OCI-M1 (cell line): ENCODE results near the gene NPIPB2.
A peak's percentile ranks its signal among the peaks of the same experiment; 100 is the strongest.
"Not testable (repeated sequence)": the region's sequence is repeated elsewhere in the genome, so short reads cannot be mapped to it uniquely, and the experiment has no call there.

Experiments used
- DNase-seq: peaks from one replicate; lab custom pipeline; 2025; lab: John Stamatoyannopoulos, UW

Gene NPIPB2

GRCh38 chr16:11957591-11958395, 15.9 kb upstream of the NPIPB2 start:
- no peak for DNase-seq

DNA sequence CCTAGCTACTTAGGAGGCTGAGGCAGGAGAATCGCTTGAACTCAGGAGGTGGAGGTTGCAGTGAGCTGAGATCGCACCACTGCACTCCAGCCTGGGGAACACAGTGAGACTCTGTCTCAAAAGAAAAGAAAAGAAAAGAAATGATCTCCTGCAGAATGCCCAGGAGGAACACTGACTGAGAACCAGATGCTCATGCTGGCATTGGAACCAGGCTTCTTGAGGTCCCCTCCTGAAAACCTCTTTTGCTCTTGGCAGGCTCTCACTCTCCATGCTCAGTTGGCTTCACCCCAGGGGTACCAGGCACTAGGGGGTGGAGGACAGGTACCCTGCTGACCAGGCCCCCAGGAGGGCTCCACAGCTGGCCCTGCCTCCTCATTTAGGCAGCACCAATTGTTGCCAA, 14.7 kb upstream of the NPIPB2 start:
- no peak for DNase-seq

- DNase-seq: no peak
These were observed 13.9 kb upstream of the NPIPB2 start for GRCh38 chr16:11955713-11956123.

DNA sequence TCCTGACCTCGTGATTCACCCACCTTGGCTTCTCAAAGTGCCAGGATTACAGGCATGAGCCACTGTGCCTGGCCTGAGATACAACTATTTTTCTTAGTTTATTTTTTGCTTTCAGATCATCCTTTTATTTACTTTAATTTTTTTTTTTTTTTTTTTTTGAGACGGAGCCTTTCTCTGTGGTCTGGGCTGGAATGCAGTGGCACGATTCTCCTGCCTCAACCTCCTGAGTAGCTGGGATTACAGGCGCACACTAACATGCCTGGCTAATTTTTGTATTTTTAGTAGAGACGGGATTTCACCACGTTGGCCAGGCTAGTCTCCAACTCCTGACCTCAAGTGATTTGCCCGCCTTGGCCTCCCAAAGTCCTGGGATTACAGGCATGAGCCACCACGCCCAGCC, 11.7 kb upstream of the NPIPB2 start:
- DNase-seq: not testable (repeated sequence)

DNA sequence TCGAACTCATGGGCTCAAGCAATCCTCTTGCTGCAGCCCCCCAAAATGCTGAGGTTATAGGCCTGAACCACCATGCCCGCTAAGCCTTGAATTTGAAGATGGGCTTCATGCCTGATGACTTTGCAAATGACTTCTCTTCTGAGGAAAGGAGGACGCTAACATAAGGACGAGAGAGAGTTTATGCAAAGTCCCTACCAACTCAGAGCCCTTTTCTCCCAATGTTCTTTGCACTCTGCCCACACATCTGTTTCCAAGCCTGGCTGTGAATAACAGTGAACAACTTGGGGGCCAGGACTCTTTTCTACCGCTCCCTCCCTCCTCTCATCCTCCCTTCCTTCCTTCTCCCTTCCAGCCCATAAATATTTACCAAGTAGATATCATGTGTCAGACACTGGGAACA, 8.5 kb upstream of the NPIPB2 start:
- DNase-seq: no peak

DNA sequence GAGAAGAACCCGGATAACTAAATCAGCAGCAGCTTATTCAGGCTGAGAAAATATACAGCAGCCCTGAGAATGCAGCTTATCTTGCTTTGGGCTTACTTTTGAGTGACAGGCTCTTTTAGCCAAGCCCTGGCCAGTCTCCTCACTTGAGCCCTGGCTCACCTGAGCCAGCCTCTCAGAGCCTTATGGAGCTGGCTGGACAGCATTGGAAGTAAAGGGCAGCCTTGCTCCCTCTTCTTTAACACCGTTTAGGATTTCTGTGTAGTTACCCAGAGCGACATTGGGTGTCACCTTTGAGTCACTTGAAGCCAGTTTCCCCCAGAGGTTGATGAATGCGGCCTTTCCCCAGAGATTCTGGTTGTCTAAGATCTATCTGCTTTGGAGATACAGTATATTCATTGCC, 7.7 kb upstream of the NPIPB2 start:
- DNase-seq: peak; percentile 75

GRCh38 chr16:11948819-11949218, 7.0 kb upstream of the NPIPB2 start:
- DNase-seq: no peak

DNA sequence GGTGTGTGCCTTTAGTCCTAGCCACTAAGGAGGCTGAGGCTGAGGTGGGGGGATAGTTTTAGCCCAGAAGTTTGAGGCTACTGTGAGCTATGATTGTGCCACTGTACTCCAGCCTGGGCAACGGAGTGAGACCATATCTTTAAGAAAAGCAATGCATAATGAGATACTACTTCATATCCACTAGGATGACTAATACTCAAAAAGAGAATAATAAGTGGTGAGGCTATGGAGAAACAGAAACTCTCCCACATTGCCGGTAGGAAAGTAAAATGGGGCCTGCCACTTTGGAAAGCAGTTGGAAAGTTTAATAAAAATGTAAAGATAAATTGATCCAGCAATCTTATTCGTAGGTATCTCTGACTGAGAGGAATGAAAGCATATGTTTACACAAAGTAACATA, 4.6 kb upstream of the NPIPB2 start:
- DNase-seq: no peak

DNA sequence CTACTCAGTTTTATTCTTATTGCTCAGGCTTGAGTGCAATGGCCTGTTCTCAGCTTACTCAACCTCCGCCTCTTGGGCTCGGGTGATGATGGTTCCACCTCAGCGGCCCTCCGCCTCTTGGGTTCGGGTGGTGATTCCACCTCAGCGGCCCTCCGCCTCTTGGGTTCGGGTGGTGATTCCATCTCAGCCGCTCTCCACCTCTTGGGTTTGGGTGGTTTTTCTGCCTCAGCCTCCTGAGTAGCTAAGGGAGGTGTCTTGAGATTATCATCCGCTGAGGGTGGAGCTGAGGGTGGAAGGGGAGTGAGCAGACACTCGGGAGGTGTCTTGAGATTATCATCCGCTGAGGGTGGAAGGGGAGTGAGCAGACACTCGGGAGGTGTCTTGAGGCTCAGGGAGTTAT, 14.5 kb downstream of the NPIPB2 start:
- DNase-seq: not testable (repeated sequence)

DNA sequence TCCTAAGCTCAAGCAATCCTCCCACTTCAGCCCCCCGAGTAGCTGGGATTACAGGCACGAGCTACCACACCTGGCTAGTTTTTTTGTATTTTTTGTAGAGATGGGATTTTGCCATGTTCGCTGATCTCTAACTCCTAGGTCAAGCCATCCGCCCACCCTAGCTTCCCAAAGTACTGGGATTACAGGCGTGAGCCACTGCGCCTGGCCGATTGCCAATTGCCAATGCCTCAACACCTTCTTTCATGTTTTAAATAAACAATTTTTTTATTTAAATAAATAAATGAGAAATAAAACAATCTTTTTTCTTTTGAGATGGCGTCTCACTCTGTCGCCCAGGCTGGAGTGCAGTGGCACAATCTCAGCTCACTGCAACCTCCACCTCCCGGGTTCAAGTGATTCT, 17.8 kb downstream of the NPIPB2 start:
- DNase-seq: not testable (repeated sequence)

DNA sequence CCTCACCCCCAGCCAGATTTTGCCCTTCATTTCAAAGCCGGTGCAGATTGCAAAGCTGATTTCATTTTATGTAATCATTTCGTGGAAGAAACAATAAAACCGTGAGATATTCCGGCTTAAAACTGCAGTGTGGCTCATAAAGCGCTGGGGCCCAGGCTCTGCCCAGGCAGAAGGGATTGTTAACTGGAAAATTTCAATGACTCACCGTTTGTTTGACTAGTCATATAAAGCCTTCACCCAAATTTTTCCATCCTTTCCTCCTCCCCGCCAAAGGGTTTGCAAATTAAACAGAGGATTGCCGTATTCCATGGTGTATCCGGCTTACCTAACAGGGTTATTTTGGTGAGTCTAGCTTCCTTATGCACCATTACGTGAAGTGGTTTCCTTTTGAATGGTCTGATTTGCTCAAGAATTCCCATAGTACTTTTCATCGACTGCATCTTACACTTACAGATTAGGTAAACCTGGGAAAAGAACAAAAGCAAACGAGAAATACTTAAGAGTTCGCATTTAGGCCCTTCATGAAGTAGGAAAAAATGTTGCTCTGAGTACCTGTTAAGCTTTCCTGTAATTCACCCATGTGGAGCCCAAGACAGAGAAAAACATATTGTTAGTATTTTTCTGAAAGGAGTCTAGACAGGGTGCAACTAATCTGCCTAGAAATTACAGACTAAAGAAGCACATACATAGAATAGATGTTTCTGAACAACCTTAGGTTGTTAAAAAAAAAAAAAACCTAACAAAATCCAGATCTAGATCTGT, 25.1 kb downstream of the NPIPB2 start:
- DNase-seq: no peak

DNA sequence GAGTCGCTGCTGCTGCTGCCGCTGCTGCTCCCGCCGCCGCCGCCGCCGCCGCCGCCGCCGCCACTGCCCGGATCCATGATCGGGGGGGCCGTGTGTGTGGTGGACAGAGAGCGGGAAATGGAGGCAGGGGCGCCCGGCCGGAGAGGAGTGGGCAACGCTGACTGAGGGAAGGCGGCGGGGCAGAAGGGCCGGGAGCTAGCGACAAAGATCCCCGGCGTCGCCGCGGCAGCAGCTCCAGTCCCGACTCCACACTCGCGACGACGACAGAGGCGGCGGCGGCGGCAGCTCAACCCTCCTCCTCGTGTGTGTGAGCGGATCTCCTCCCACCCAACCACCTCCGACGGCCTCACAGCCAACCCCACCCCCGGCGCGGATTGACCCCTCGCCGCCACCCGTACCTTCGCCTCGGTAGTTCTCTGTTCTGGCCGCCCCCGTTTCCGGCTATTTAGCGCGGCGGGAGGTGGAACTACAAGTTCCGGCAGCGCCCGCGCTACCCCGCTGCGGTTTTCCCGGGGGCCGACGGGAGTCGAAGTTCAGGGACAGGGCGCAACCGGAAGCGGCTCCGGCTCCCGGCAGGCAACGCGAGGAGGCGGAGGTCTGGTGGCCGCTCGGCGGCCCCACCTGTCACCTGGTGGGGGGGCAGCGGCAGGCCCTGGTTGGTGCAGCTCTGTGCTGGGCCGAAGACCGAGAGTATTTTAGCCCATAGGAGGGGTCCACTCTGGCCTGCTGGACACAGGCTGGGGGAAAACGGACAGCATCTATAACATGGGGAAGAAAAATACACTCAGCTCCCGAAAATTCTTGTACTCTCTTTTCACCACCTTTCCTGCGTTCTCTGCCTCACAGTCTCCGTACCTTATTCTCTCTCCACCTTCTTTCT, 26.0 kb downstream of the NPIPB2 start, which contains the start of gene GSPT1:
Gene GSPT1, minus strand, starts transcription at position 313 of the 880 bp plus-strand sequence. Its CDS starts 236 bp downstream, at position 77.
- DNase-seq: peak; percentile 99

- DNase-seq: peak; percentile 57
These were observed 26.7 kb downstream of the NPIPB2 start for GRCh38 chr16:11915114-11915643.

GRCh38 chr16:11914210-11915113, 27.4 kb downstream of the NPIPB2 start:
- DNase-seq: peak; percentile 78

GRCh38 chr16:11913425-11914079, 28.3 kb downstream of the NPIPB2 start:
- peak; percentile 46 for DNase-seq

DNA sequence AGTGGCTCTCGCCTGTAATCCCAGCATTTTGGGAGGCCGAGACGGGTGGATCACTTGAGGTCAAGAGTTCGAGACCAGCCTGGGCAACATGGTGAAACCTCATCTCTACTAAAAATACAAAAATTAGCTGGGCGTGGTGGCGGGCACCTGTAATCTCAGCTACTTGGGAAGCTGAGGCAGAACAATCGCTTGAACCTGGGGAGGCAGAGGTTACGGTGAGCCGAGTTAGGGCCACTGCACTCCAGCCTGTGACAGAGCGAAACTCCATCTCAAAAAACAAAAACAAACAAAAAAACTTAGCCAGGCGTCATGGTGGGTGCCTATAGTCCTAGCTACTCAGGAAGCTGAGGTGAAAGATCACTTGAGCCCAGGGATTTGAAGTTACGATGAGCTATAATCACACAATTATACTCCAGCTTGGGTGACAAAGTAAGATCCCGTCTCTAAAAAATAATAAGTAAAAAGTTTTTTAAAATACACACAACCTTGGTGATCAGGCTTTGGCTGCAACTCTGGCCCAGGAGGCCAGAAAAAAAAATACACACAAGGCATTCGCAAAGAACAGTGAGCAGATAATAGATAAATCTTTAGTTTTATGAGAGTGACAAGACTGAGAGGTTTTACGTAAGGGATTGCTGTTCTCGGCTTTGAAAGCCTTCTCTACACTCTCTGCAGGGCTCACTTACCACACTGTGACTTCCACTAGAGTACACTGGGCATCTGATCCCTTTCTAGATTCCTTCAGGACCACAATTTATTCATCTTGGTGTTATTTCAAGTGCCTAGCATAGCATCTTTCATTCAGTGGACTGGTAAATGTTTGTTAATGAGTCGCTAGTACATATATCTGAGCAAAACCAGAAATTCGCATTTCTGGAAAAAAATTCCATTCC, 31.9 kb downstream of the NPIPB2 start:
- DNase-seq: no peak

GRCh38 chr16:11907160-11907970, 34.5 kb downstream of the NPIPB2 start:
- DNase-seq: no peak

- no peak for DNase-seq
These were observed 37.9 kb downstream of the NPIPB2 start for GRCh38 chr16:11903906-11904305.
